T47D (cell line): ENCODE results near the gene KIRREL2.
"Not testable (repeated sequence)": the region's sequence is repeated elsewhere in the genome, so short reads cannot be mapped to it uniquely, and the experiment has no call there.

ENCODE experiments used
- DNase-seq, 2 experiments: peaks; one replicate each; pipeline versions ENCODE4 v3.0.0 to v3.0.0-alpha.2; 2011 to 2012; ENCODE audit warnings: low read depth in 1 of 2, low spot score in 1 of 2
- JUND ChIP-seq: IDR thresholded peaks from 2 replicates; pipeline ENCODE4 v1.6.1; 2012; ENCODE audit warnings: low read depth
- in situ Hi-C: cut with HindIII; loops from 2 replicates; pipeline ENCODE4 v1.10.0; 2016; ENCODE audit warnings: low sequenced_read_pairs, low pct_unique_long_range_greater_than_20kb

KIRREL2 gene

DNA sequence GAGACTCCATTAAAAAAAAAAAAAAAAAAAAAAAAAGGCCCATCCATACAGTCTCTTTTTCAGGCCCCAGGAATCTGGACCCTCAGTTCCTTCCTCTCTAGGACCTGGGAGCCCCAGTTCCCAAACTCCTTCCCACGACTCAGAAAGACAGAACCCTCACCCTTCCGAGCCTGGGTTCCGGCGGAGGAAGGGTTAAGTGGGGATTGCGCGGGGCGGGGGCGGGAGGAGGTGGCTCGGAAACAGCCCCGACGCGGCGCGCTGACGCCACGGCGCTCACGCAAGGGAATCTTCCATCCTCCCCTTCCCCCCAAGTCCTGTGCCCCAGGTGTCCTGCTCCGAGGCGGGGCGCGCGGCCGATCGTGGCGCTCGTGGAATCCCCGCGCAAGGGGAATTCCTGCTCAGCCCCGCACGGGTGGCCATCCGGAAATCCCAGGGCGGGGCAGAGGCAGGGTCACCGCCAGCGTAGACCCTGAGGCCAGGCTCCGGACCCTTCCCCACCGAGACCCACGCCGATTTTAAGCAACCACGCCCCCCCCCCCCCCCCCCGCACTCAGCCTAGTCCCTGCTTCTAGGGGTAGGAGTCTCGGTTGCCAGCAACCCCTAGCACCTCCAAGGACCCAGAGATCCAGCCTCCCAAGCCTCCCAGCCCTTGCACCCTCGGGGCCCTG lies 43.0 kb downstream of the KIRREL2 start:
- TF ChIP-seq JUND, result no peak
- in situ Hi-C loops, result no loop called here
- peak; percentile 81 to 89 for DNase-seq

DNA sequence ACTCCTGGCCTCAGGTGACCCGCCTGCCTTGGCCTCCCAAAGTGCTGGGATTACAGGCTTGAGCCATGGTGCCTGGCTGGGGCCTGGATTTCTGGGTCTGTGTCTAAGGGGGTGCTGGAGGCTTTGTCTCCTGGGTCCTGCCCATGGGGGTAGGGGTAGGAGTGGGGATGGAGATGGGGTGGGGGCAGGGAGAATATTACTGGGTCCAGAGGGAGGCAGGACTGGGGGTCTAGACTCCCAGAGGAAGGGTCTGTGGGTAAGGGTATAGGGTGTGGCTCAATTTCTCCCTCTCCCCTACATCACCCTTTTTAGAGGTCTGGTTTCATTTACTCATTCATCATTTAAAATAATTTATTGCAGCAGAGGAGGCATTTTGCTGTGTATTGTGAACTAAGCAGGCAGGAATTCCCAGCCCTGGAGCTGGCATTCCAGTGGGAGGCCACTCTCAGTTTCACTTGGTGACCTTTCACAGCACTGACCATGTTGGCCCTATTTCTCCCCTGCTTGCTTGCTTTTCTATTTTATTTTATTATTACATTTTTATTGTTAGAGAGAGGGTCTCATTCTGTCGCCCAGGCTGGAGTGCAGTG lies 44.4 kb downstream of the KIRREL2 start:
- in situ Hi-C loops, result no loop called here
- TF ChIP-seq JUND, result no peak
- DNase-seq, result peak; percentile 10 to 20

DNA sequence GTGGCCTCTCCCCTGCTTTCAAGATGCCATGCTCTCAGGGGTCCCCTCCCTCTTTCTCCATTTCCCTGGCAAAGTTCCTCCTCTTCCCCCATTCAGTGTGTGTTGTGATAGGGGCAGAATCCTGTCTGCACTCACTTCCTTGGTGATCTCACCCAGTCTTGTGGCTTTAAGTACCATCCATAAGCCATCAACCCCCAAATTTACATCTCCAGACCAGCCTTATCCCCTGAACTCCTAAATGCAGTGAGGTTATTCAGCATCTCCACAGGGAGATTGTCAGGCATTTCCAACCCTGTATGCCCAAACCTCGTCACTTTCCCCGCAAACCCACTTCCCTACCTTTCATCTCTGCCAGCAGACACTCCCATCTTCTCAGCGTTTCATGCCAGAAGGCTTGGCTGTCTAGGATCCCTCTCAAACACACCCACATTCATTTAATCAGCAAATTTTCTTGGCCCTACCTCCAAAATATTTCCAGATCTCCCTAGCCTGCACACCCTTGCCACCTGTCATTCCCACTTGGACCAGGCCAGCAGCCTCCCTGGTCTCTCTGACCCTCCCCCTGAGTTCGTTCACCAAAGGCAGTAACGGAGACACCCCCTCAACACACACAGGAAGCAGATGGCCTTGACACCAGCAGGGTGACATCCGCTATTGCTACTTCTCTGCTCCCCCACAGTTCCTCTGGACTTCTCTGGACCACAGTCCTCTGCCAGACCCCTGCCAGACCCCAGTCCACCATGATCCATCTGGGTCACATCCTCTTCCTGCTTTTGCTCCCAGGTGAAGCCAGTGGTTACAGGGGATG lies 45.3 kb downstream of the KIRREL2 start, which contains the start of gene HCST:
Gene HCST, plus strand, starts transcription at position 676 of the 808 bp plus-strand sequence. Its CDS starts 65 bp downstream, at position 741.
- DNase-seq, result no peak
- TF ChIP-seq JUND, result no peak
- in situ Hi-C loops, result no loop called here

DNA sequence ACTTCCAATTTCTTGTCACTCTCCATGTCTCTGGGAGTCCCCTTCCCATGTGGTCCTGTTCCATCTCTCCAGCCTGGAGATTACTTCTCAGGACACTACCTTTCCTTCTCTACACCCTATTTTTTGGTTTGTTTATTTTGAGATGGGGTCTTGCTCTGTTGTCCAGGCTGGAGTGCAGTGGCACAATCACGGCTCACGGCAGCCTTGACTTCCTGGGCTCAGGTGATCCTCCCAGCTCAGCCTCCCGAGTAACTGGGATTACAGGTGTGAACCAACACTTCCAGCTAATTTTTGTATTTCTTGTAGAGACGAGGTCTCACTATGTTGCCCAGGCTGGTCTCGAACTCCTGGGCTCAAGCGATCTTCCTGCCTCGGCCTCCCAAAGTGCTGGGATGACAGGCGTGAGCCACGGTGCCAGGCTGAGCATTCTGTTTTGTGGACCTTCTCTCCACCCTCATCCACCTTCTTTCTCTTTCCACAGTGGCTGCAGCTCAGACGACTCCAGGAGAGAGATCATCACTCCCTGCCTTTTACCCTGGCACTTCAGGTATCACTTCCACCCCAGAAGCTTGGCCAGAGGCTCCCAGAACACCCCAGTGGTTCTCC lies 46.3 kb downstream of the KIRREL2 start:
- no peak for DNase-seq
- in situ Hi-C loops, result no loop called here
- no peak for TF ChIP-seq JUND

DNA sequence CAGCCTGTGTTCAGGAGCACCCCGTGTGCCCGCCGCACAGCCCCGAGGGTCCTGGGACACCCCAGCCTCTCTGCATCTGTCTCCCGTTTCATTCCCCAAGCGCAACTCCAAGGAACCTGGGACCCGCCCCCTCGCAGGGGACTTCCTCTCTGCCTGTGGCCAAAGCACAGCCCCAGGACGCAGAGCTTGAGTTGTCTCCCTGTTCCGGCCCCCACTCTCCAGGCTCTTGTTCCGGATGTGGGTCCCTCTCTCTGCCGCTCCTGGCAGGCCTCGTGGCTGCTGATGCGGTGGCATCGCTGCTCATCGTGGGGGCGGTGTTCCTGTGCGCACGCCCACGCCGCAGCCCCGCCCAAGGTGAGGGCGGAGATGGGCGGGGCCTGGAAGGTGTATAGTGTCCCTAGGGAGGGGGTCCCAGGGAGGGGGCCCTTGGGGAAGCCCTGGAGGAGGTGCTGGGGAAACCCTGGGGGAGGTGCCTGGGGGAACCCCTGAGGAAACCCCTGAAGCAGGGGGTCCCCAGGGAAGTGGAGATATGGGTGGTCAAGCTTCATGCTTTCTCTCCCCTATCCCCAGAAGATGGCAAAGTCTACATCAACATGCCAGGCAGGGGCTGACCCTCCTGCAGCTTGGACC lies 47.0 kb downstream of the KIRREL2 start:
- in situ Hi-C loops, result no loop called here
- peak; percentile 33 to 61 for DNase-seq
- TF ChIP-seq JUND, result no peak

GRCh38 chr19:35904311-35905068 lies 47.8 kb downstream of the KIRREL2 start:
- TF ChIP-seq JUND, result no peak
- in situ Hi-C loops, result no loop called here
- DNase-seq, result no peak

DNA sequence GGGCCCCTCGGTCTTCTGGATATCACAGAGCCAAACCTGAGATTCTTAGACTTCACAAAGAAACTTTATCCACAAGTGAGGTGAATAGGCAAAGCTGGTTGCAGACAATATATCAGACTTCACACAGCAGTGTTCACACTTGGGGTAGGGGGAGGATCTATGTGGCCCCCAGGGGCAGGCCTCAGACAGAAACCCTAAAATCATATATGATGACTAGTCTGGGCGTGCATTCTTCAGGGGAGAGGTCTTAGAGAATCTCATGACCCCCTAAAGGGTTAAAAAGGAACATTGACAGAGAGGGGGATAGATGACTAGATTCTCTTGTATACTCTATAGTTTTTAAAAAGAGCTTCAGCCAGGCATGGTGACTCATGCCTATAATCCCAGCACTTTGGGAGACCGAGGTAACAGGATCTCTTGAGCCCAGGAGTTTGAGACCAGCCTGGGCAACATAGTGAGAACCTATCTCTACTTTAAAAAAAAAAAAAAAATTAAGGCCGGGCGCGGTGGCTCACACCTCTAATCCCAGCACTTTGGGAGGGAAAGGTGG lies 48.5 kb downstream of the KIRREL2 start:
- in situ Hi-C loops, result no loop called here
- DNase-seq, result no peak
- no peak for TF ChIP-seq JUND

GRCh38 chr19:35907377-35907745 lies 50.6 kb downstream of the KIRREL2 start:
- in situ Hi-C loops, result no loop called here
- DNase-seq, result no peak
- no peak for TF ChIP-seq JUND

DNA sequence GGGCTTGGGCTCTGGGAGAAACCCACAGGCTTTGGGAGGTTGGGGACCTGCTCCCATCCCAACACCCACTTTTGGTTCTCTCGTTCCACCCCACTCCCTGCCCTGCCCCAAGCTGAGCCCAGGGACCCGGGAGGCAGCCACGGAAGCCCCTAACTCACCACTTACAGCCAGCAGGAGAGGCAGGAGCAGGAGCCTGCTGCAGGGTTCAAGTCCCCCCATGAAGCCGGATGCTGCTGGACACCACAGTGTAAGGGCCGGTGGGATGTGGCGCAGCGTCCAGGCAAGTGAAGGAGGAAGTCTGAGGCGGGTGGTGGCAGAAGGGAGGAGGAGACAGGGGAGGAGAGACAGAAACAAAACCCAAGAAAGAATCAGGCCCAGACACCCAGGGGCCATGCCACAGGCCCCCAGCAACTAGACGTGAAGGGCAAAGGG lies 51.3 kb downstream of the KIRREL2 start, which contains the start of gene TYROBP:
Gene TYROBP, minus strand, starts transcription at position 286 of the 432 bp plus-strand sequence. Its CDS starts 67 bp downstream, at position 219.
- in situ Hi-C loops, result no loop called here
- TF ChIP-seq JUND, result no peak
- DNase-seq, result no peak

DNA sequence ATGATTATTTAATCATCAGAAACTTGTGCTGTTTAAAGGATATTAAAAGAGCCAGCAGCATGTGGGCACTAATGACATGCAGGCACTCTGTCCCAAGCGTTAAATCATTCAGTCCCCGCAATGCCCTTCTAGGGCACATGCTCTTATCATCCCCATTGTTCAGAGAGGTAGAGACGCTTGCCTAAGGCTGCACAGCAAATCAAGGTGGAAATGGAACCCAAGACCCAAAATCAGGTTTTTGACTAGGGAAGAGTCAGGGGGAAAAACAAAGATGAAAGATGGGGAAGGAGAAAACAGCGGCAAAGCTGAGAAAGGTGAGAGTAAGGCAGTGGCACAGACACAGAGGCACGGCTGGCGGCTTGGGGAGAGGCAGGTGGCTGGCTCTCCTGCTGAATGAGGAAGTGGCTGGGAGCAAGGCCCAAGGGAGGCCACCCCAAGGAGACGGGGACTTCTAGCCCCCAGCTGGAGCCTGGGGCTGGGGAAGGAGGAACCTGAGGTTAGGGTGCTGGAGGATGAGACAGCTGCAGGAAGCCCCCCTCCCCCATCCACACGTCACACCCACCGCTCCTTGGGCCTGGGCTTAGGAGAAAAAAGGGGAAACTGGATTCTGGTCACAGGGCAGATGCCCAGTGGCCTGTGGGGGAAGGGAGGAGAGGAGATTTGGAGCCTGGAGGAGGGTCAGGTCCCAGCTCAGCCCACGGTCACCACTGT lies 52.4 kb downstream of the KIRREL2 start:
- no peak for TF ChIP-seq JUND
- in situ Hi-C loops, result no loop called here
- no peak for DNase-seq

DNA sequence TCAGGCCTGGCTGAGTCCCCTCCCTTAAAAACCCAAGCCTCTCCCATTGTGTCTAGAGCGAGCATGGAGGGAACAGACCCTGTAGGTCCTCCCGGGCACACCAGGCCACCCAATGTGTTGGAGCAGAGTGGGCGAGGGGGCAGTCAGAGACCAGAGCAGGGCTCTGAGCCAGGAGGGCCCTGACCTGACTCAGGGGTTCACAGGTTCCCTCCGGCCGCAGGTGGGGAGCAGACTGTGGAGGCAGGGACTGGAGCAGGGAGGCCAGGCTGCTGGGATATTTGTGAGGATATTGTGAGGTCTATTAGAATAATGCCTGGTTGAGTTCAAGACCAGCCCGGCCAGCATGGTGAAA lies 52.9 kb downstream of the KIRREL2 start:
- DNase-seq, result no peak
- TF ChIP-seq JUND, result no peak
- in situ Hi-C loops, result no loop called here

DNA sequence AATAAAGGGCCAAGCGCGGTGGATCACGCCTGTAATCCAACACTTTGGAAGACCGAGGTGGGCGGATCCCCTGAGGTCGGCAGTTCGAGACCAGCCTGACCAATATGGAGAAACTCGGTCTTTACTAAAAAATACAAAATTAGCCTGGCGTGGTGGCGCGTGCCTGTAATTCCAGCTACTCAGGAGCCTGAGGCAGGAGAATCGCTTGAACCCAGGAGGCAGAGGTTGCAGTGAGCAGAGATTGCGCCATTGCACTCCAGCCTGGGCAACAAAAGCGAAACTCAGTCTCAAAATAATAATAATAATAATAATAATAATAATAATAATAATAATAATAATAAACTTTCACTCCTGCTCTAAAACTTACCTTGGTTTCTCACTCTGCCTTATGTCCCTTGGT lies 53.6 kb downstream of the KIRREL2 start:
- DNase-seq, in situ Hi-C loops: not testable (repeated sequence)
